ENCODE data around the gene SLAMF6.

SLAMF6 gene

GRCh38 chr1:160459056-160459455 is 64.0 kb downstream of the SLAMF6 start:
- no peak overlapping the region for H3K4me3 ChIP-seq (ENCODE audit: low read depth, low read length)
- ChIA-PET POLR2A (no interaction called here), CTCF (no interaction called here)
- no peak for TF ChIP-seq CTCF (IDR thresholded peaks at IDR 0.05; ENCODE audit: insufficient read depth, low read length, missing control alignments)
- DNase-seq (ENCODE audit: low read depth, low spot score): no peak

DNA sequence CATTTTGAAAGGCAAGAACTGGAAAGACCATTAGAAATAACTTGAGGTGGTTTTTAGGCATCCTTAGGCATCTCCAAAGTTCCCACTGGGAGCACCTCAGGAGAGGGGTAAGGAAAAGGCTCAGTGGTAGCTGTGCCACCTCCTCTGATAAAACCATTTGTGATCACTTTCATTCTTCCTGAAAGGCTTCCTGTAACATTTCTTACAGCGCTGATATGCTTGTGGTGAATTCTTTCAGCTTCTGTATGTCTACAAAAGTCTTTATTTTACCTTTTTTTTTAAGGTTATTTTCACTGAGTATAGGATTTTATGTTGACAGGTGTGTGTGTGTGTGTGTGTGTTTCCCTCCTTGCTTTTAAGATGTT is 67.9 kb downstream of the SLAMF6 start:
- ChIA-PET CTCF (no interaction called here), POLR2A (no interaction called here)
- DNase-seq (ENCODE audit: low read depth, low spot score): no peak
- TF ChIP-seq CTCF (IDR thresholded peaks at IDR 0.05; ENCODE audit: insufficient read depth, low read length, missing control alignments): no peak
- H3K4me3 ChIP-seq (ENCODE audit: low read depth, low read length): no peak overlapping the region

GRCh38 chr1:160454371-160455152 is 68.5 kb downstream of the SLAMF6 start:
- POLR2A ChIA-PET: no interaction called here
- no peak for DNase-seq (ENCODE audit: low read depth, low spot score)

GRCh38 chr1:160453443-160453842 is 69.6 kb downstream of the SLAMF6 start:
- TF ChIP-seq CTCF (IDR thresholded peaks at IDR 0.05; ENCODE audit: insufficient read depth, low read length, missing control alignments): no peak
- ChIA-PET POLR2A (no interaction called here), CTCF (no interaction called here)
- DNase-seq (ENCODE audit: low read depth, low spot score): no peak
- H3K4me3 ChIP-seq (ENCODE audit: low read depth, low read length): no peak overlapping the region

More at GRCh38 chr1:160454371-160455152, 68.5 kb downstream of the SLAMF6 start:
- TF ChIP-seq CTCF (IDR thresholded peaks at IDR 0.05; ENCODE audit: insufficient read depth, low read length, missing control alignments): no peak
- no peak overlapping the region for H3K4me3 ChIP-seq (ENCODE audit: low read depth, low read length)
- CTCF ChIA-PET: no interaction called here

GRCh38 chr1:160451859-160452232 is 71.2 kb downstream of the SLAMF6 start:
- DNase-seq (ENCODE audit: low read depth, low spot score): no peak
- POLR2A ChIA-PET: no interaction called here
- CTCF ChIA-PET: interaction anchor here (1.0 kb wide), 1 partner anchor 156 kb away, joined by 3 read pairs; no protein-coding TSS in a partner anchor
- TF ChIP-seq CTCF (IDR thresholded peaks at IDR 0.05; ENCODE audit: insufficient read depth, low read length, missing control alignments): no peak
- H3K4me3 ChIP-seq (ENCODE audit: low read depth, low read length): no peak overlapping the region

GRCh38 chr1:160451119-160451858 is 71.8 kb downstream of the SLAMF6 start:
- no peak for TF ChIP-seq CTCF (IDR thresholded peaks at IDR 0.05; ENCODE audit: insufficient read depth, low read length, missing control alignments)
- CTCF ChIA-PET: interaction anchor here (1.0 kb wide), 1 partner anchor 156 kb away, joined by 3 read pairs; no protein-coding TSS in a partner anchor
- no peak overlapping the region for H3K4me3 ChIP-seq (ENCODE audit: low read depth, low read length)
- POLR2A ChIA-PET: no interaction called here
- no peak for DNase-seq (ENCODE audit: low read depth, low spot score)
